GM21717 (cell line): ENCODE measurements around the gene AGXT.
"Not testable (repeated sequence)": the region's sequence is repeated elsewhere in the genome, so short reads cannot be mapped to it uniquely, and the experiment has no call there.

ENCODE experiments used
- ATAC-seq: cut with Tn5 transposase; IDR thresholded peaks from one replicate; pipeline ENCODE4 v1.9.1; 2021; ENCODE audit warnings: mild to moderate bottlenecking, moderate library complexity; ENCODE audit not compliant: unreplicated experiment

AGXT gene

DNA sequence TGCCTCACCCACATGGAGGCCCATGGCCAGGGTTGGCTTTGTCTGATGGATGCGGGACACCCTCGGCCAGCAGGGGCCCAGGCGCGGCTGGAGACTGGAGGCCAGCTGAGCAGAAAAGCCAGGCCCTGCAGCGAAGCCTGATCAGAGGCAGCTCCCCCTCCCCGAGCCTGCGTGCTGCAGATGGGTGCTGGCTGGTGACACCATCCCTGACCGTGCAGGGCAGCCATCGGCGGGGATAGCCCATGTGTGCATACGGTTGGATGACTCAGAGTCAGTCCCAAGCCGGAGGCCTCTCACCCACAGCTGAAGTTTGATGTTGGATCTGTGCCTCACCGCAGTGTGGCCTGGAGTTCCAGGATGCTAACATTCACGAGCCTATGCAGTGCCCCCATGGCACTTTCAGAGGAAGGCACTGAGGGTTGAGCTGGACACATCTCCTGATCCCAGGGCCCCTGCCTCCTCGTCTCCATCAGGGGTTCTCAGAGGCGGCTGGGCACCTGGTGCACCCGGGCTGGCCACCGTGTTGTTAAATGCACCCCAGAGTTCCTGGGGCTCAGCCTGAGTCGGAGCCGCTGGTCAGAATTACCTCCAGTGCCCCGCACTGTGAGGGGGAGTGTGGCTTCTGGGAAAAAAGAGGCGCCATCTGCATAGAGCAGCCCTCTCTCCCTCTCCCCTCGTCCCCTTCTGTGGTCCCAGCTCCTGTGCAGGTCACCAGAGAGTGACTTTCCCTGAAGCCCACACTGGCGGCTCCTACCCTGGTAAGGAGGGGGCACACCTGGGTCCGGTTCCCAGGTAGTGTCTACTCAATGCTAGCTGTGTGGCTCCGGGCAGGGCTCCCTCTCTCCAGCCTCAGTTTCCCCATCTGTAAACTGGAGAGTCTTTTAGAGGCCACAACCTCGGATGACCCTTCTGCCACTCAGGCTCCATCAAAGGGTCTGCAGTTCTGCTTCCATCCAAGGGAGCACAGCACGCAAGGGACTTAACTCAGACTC lies 29.2 kb upstream of the AGXT start:
- ATAC-seq, result no peak

DNA sequence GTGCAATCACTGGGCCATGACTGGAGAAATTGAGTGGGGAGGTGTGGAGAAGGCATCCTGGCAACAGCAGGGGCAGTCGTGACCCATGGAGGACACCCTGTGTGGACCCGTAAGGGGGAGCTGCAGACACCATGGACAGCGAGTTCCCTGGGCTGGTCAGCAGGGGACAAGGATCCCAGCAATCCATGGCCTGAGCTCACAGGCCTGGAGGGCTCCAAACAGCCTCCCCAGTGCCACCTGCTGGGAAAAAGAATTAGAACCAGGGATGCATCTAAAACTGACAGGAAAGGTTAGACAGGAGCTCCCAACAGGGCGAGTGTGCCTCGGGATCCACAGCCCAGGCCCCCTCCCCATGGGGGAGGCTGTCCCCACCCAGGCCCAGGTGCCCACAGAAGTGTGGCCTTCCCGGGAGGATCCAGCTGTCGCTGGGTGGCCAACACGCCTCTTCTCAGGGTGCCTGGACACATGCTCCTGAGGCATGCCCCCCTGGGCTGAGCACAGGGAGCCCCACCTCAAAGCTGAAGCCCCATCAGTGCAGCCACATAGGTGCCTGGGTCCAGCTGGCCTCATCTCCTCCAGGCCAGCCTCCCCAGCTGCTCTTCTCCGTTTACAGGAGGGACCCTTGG lies 28.1 kb upstream of the AGXT start:
- ATAC-seq, result no peak

DNA sequence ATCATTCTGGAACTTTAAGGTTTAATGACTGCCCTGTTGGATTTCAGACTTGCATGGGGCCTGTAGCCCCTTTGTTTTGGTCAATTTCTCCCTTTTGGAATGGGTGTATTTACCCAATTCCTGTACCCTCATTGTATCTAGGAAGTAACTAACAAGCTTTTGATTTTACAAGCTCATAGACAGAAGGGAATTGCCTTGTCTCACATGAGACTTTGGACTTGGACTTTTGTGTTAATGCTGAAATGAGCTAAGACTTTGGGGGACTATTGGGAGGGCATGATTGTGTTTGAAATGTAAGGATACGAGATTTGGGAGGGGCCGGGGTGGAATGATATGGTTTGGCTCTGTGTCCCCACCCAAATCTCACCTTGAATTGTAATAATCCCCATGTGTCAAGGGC lies 22.3 kb upstream of the AGXT start:
- not testable (repeated sequence) for ATAC-seq

GRCh38 chr2:240846873-240847595 lies 21.6 kb upstream of the AGXT start:
- ATAC-seq, result no peak

DNA sequence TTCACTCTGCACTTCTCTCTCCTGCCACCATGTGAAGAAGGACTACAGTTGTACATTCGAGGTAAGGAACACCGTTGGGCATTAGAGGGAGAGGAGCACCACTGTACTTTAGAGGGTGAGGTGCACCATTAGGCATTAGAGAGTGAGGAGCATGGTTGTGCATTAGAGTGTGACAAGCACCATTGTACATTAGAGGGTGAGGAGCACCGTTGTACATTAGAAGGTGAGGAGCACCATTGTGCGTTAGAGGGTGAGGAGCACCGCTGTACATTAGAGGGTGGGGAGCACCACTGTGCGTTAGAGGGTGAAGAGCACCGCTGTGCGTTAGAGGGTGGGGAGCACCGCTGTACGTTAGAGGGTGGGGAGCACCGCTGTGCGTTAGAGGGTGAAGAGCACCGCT lies 20.8 kb upstream of the AGXT start:
- no peak for ATAC-seq

- ATAC-seq, result no peak
These were observed 19.5 kb upstream of the AGXT start for GRCh38 chr2:240848900-240849680.

DNA sequence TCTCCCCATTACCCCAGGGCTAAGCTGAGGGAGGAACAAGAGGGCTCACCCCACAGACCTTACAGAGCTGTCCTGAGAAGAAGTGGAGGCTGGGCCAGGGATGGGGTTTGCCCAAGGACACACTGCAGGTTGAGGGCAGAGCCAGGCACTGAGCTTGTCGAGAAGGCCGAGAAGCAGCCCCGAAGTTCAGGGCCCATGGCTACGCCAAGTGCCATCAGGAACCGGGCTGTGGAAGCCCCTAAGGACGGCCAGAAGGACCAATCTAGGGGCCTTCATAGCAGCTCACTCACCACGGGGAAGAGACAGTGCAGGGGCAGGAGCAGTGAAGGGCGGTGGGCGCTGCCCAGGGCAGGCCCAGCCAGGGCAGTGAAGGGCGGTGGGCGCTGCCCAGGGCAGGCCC lies 18.6 kb upstream of the AGXT start:
- no peak for ATAC-seq

DNA sequence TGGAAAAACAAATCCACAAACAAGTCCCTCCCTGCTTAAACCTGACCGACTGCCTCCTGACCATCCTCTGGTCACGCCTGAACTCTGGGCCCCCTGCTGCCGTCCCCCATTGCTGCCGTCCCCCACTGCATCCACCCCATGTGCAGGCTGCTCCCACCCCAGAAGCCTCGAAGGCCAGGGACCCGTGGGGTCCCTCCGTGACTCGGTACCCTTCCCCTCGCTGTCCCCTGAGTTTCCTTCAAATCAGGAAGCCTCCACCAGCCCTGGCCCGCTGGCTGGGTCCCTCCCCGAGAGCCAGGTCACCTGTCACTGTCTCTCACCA lies 17.9 kb upstream of the AGXT start:
- ATAC-seq, result no peak

DNA sequence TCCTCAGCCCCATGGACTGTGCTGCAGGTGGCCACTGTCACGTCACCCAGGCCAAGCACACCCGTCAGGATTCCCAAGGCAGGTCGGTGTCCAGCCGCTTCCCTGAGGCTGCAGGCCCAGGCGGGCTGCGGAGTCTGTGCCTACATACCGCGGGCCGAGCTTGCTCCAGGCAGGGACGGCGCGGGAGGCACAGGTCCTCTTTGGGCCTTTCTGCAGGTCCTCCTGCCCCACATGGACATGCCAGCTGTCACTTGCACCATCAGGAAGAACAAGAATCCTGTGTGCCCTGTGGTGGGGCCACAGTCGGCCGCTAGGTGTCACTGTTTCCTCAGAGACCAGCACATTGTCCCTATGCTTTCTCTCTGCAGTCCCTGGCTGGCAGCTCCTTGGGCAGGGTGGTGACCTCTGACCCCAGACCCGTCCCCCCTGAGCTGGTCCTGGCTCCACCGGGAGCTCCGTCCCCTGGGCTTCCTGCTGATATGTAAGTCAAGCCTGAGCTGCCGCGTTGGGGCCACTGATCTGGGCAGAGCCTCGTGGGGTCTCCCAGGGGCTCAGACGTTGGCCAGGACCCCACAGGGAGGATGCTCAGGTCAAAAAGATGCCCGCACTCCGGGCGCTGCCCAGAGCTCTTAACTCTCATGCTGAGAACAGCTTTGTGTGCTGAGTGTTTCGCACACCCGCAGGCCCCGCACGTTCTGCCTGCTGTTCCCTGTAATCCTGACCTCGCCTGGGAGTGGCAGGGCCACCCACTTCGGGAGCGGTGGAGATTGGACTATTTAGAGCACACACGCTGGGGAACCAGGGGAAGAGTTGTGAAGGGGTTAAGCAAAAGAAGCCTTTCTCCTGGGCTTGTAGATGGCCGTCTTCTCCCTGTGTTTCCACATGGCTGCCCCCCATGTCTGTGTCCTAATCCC lies 17.3 kb upstream of the AGXT start:
- ATAC-seq, result no peak

GRCh38 chr2:240852671-240853314 lies 15.8 kb upstream of the AGXT start:
- no peak for ATAC-seq

- ATAC-seq, result no peak
These were observed 13.0 kb upstream of the AGXT start for GRCh38 chr2:240855670-240856069.

DNA sequence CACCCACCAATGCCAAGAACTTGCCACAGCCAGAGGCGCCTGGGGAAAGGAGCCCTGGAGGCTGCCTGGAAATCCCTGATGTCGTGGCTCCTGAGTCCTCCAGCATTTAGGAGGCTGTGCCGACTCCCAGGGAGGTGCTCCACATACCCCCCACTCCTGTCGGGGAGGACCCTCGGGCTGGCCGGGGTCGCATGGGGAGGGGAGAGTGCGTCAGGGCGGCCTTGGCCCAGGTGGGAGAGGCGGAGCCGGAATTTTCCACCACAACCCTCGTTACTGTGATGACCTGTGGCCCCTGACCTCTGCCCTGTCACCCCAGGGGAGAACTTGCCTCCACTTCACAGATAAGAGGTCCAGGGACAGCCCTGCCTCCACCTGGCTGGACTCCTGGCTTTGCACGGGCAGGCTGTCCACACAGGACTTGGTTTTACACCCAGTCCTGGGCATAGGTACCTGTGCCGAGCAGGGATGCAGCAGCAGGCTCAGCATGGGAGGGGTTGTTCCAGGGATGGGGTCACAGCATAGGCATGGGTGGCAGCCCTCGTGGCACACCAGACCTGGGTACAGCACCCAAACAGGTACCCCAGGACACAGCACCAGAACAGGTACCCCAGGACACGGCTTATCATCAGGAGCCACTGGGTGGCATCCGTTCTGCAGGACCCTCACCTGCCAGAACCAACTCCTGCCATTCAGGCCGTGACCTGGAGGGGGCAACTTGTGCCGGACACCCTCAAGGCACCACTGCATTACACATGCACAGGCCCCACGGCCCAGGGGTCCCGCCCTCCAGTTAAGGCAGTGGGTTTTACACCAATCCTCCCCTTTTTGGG lies 12.3 kb upstream of the AGXT start:
- no peak for ATAC-seq

- no peak for ATAC-seq
These were observed 11.3 kb upstream of the AGXT start for GRCh38 chr2:240857039-240858008.

- no peak for ATAC-seq
These were observed 10.3 kb upstream of the AGXT start for GRCh38 chr2:240858321-240858720.

GRCh38 chr2:240858871-240859270 lies 9.8 kb upstream of the AGXT start:
- no peak for ATAC-seq

GRCh38 chr2:240861547-240861946 lies 7.1 kb upstream of the AGXT start:
- ATAC-seq, result no peak

- ATAC-seq, result no peak
These were observed 4.1 kb upstream of the AGXT start for GRCh38 chr2:240864475-240864874.
